Ramos (cell line): ENCODE measurements around the gene KCNK16.

ENCODE experiments used
- in situ Hi-C: fragments of 300-500 bp; cut with MboI; formaldehyde crosslinking; loops from one replicate; pipeline ENCODE4 v1.14.3; 2022; ENCODE audit warnings: low sequenced_read_pairs; ENCODE audit not compliant: unreplicated experiment

KCNK16 gene

GRCh38 chr6:39343396-39343870 lies 20.9 kb upstream of the KCNK16 start:
- in situ Hi-C loops, result no loop called here

- in situ Hi-C loops, result no loop called here
Observed at GRCh38 chr6:39342692-39343395, 20.3 kb upstream of the KCNK16 start.

- in situ Hi-C loops, result no loop called here
Observed at GRCh38 chr6:39341937-39342336, 19.4 kb upstream of the KCNK16 start.

- in situ Hi-C loops, result no loop called here
Observed at GRCh38 chr6:39341352-39341751, 18.9 kb upstream of the KCNK16 start.

GRCh38 chr6:39339868-39340550 lies 17.5 kb upstream of the KCNK16 start:
- in situ Hi-C loops, result no loop called here

- in situ Hi-C loops, result no loop called here
Observed at GRCh38 chr6:39339096-39339867, 16.8 kb upstream of the KCNK16 start.

GRCh38 chr6:39338397-39338796 lies 15.9 kb upstream of the KCNK16 start:
- in situ Hi-C loops, result no loop called here

GRCh38 chr6:39335780-39336545 lies 13.5 kb upstream of the KCNK16 start:
- in situ Hi-C loops, result no loop called here

GRCh38 chr6:39333644-39334438 lies 11.3 kb upstream of the KCNK16 start:
- in situ Hi-C loops, result no loop called here

GRCh38 chr6:39330476-39330875 lies 8.0 kb upstream of the KCNK16 start:
- in situ Hi-C loops, result no loop called here

GRCh38 chr6:39330057-39330456 lies 7.6 kb upstream of the KCNK16 start:
- in situ Hi-C loops, result no loop called here

GRCh38 chr6:39328066-39328465 lies 5.6 kb upstream of the KCNK16 start:
- in situ Hi-C loops, result no loop called here

- in situ Hi-C loops, result no loop called here
Observed at GRCh38 chr6:39327507-39327906, 5.0 kb upstream of the KCNK16 start.

GRCh38 chr6:39321761-39322160 lies 741 bp downstream of the KCNK16 start:
- in situ Hi-C loops, result no loop called here

- in situ Hi-C loops, result no loop called here
Observed at GRCh38 chr6:39320363-39320984, 2.0 kb downstream of the KCNK16 start.

GRCh38 chr6:39319621-39320362 lies 2.7 kb downstream of the KCNK16 start:
- in situ Hi-C loops, result no loop called here

GRCh38 chr6:39317256-39317655 lies 5.2 kb downstream of the KCNK16 start:
- in situ Hi-C loops, result no loop called here

- in situ Hi-C loops, result no loop called here
Observed at GRCh38 chr6:39314273-39314795, 8.2 kb downstream of the KCNK16 start, which contains the start of gene KCNK17. KCNK17 (minus strand) TSS chr6:39314419; CDS start chr6:39314320, 99 bp downstream.
